Smooth muscle cell (in vitro differentiated cells): ENCODE measurements around the gene BTNL2. TPM values are rescaled to one million over a fixed set of nuclear protein-coding genes. Genes with fewer than 3 reads are reported as not detected.

Experiments used
- DNase-seq: peaks from one replicate; lab custom pipeline; 2025; ENCODE audit not compliant: unreplicated experiment; lab: John Stamatoyannopoulos, UW
- H2AFZ ChIP-seq: fragments of 200-600 bp; sonication (generic); 2 replicates; pipeline ENCODE4 v1.6.0; 2016; ENCODE audit warnings: antibody characterized with exemption, low read depth, mild to moderate bottlenecking
- H3F3A ChIP-seq: fragments of 200-600 bp; sonication (generic); 2 replicates; pipeline ENCODE4 v1.6.0; 2017; ENCODE audit warnings: antibody characterized with exemption, low read depth
- H3K27ac ChIP-seq: fragments of 200-600 bp; sonication (generic); 2 replicates; pipeline ENCODE4 v1.5.1; 2016; ENCODE audit warnings: low read depth, mild to moderate bottlenecking
- H3K27me3 ChIP-seq: fragments of 200-600 bp; sonication (generic); 2 replicates; pipeline ENCODE4 v1.6.1; 2016; ENCODE audit warnings: low read depth, mild to moderate bottlenecking
- H3K36me3 ChIP-seq: fragments of 200-600 bp; sonication (generic); 2 replicates; pipeline ENCODE4 v1.5.1; 2016; ENCODE audit warnings: low read depth
- H3K4me1 ChIP-seq: fragments of 200-600 bp; sonication (generic); 2 replicates; pipeline ENCODE4 v1.5.1; 2016; ENCODE audit warnings: low read depth
- H3K4me2 ChIP-seq: fragments of 200-600 bp; sonication (generic); 2 replicates; pipeline ENCODE4 v1.6.0; 2016; ENCODE audit warnings: mild to moderate bottlenecking
- H3K4me3 ChIP-seq: fragments of 200-600 bp; sonication (generic); 2 replicates; pipeline ENCODE4 v1.5.1; 2016; ENCODE audit warnings: mild to moderate bottlenecking
- H3K79me2 ChIP-seq: fragments of 200-600 bp; sonication (generic); 2 replicates; pipeline ENCODE4 v1.6.0; 2016; ENCODE audit warnings: low read depth, mild to moderate bottlenecking
- H3K9ac ChIP-seq: fragments of 200-600 bp; sonication (generic); 2 replicates; pipeline ENCODE4 v1.6.0; 2016; ENCODE audit warnings: low read depth
- H3K9me3 ChIP-seq: fragments of 200-600 bp; sonication (generic); replicated peaks from 2 replicates; pipeline ENCODE4 v1.5.1; 2016; ENCODE audit warnings: low read depth
- H4K20me1 ChIP-seq: fragments of 200-600 bp; sonication (generic); 2 replicates; pipeline ENCODE4 v1.6.0; 2016; ENCODE audit warnings: low read depth
- CTCF ChIP-seq: fragments of 200-600 bp; sonication (generic); IDR thresholded peaks from 2 replicates; pipeline ENCODE4 v1.5.1; 2017; ENCODE audit warnings: borderline replicate concordance, mild to moderate bottlenecking, antibody characterized with exemption; ENCODE audit not compliant: insufficient read depth, poor library complexity, severe bottlenecking
- WGBS: methylation state at CpG from one replicate; pipeline ENCODE4 v1.1.7; 2016; ENCODE audit warnings: low lambda C conversion rate; 5-methylcytosine and 5-hydroxymethylcytosine counted together
- polyA plus RNA-seq: library from polyadenylated mRNA; unstranded; fragments of >200 nt; fragmentation: Nextera tagmentation; extraction: Ambion mirVana; gene quantifications from 2 replicates; pipeline ENCODE4 v1.2.1, GENCODE V29; 2016
- total RNA-seq: library from RNA; depleted of rRNA; stranded (reverse); fragments of >200 nt; gene quantifications from 2 replicates; pipeline ENCODE4 v1.2.3, GENCODE V29; 2014

BTNL2 gene
- total and polyA plus RNA-seq, 2 experiments from 2014 or later, result not detected

- H3F3A ChIP-seq, result no peaks in the 10 kb centered on the region
- H3K4me3 ChIP-seq, result no peak overlapping the region
- 47% methylated on average over 1 of the region's 1 CpG for WGBS
These were observed 1.3 kb downstream of the BTNL2 start for GRCh38 chr6:32405656-32406055.

GRCh38 chr6:32402812-32403211 lies 4.2 kb downstream of the BTNL2 start:
- Histone ChIP-seq H3K27me3 (peaks cover 55% of the 10 kb centered on the region), H3K4me1 (no peaks in the 10 kb centered on the region), H3K4me3 (no peak overlapping the region), H3K9ac (no peak overlapping the region), H3K4me2 (no peak overlapping the region), H3K79me2 (no peaks in the 10 kb centered on the region), H4K20me1 (no peaks in the 10 kb centered on the region), H3K27ac (no peak overlapping the region), H3K36me3 (no peaks in the 10 kb centered on the region), H3F3A (no peaks in the 10 kb centered on the region), H2AFZ (no peak overlapping the region), H3K9me3 (no peaks in the 10 kb centered on the region)
- DNase-seq, result no peak
- no peak for TF ChIP-seq CTCF
- WGBS, result 81% methylated on average over 8 of the region's 8 CpGs

More at GRCh38 chr6:32405656-32406055, 1.3 kb downstream of the BTNL2 start:
- no peak overlapping the region for H3K27ac ChIP-seq
- DNase-seq, result no peak
- no peak overlapping the region for H2AFZ ChIP-seq
- H3K79me2 ChIP-seq, result no peaks in the 10 kb centered on the region
- H3K36me3 ChIP-seq, result no peaks in the 10 kb centered on the region
- H3K9ac ChIP-seq, result no peak overlapping the region
- H4K20me1 ChIP-seq, result no peaks in the 10 kb centered on the region
- H3K4me2 ChIP-seq, result no peak overlapping the region
- H3K9me3 ChIP-seq, result no peaks in the 10 kb centered on the region
- TF ChIP-seq CTCF, result no peak
- H3K27me3 ChIP-seq, result peaks cover 66% of the 10 kb centered on the region
- H3K4me1 ChIP-seq, result no peaks in the 10 kb centered on the region

GRCh38 chr6:32401284-32401963 lies 5.6 kb downstream of the BTNL2 start:
- H3K4me3 ChIP-seq, result no peak overlapping the region
- no peaks in the 10 kb centered on the region for H3K79me2 ChIP-seq
- no peak overlapping the region for H3K27ac ChIP-seq
- peaks cover 42% of the 10 kb centered on the region for H3K27me3 ChIP-seq
- no peaks in the 10 kb centered on the region for H3K4me1 ChIP-seq
- no peaks in the 10 kb centered on the region for H3K9me3 ChIP-seq
- no peak overlapping the region for H3K4me2 ChIP-seq
- TF ChIP-seq CTCF, result no peak
- no peaks in the 10 kb centered on the region for H4K20me1 ChIP-seq
- no peak for DNase-seq
- H3F3A ChIP-seq, result no peaks in the 10 kb centered on the region
- 67% methylated on average over 4 of the region's 4 CpGs for WGBS
- H3K9ac ChIP-seq, result no peak overlapping the region
- H3K36me3 ChIP-seq, result no peaks in the 10 kb centered on the region
- no peak overlapping the region for H2AFZ ChIP-seq
